Fibroblast of the aortic adventitia (primary cell): ENCODE results near the gene NRCAM. TPM values are rescaled to one million over a fixed set of nuclear protein-coding genes. Genes with fewer than 3 reads are reported as not detected.

Experiments used
- DNase-seq: peaks from one replicate; pipeline ENCODE4 v3.0.0-alpha.2; 2010; ENCODE audit warnings: low read depth
- H3K4me3 ChIP-seq: 2 replicates; pipeline ENCODE4 v1.5.1; 2011; ENCODE audit warnings: low read depth, mild to moderate bottlenecking, control low read depth, low read length, moderate library complexity
- CTCF ChIP-seq: IDR thresholded peaks from 2 replicates; pipeline ENCODE4 v1.5.1; 2011; ENCODE audit warnings: mild to moderate bottlenecking, low read length, control low read depth, inconsistent platforms; ENCODE audit not compliant: insufficient read depth
- total RNA-seq: library from RNA; depleted of rRNA; stranded (reverse); fragments of >200 nt; gene quantifications from 2 replicates; pipeline ENCODE4 v1.2.3, GENCODE V29; 2012; ENCODE audit warnings: low replicate concordance

The NRCAM gene
- total RNA-seq, 1 donor = 2.3 TPM

- peak; percentile 45 for DNase-seq
Measured at GRCh38 chr7:108270385-108271015, 185.7 kb downstream of the NRCAM start.

GRCh38 chr7:108268200-108268820 lies 187.9 kb downstream of the NRCAM start:
- no peak overlapping the region for H3K4me3 ChIP-seq
- no peak for DNase-seq
- TF ChIP-seq CTCF = no peak

More at GRCh38 chr7:108270385-108271015, 185.7 kb downstream of the NRCAM start:
- TF ChIP-seq CTCF = no peak
- H3K4me3 ChIP-seq = no peak overlapping the region

DNA sequence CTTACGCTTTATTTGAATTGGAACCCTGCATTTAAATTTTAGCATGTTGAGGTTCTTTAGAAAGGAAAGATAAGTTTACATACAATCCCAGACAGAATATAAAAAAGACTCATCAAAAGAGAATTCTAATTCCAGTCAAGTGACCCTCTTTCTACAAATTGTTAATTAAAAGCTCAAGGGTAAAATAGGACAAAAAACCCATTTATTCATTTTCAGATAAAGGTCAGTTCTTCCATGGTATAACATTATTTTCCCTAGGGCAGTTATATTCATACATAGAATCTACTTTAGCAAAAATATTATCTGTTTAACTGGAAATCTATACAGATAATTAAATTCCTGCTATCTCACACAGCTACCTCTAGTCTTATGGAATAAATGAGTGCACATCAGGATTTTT lies 188.6 kb downstream of the NRCAM start:
- no peak for TF ChIP-seq CTCF
- H3K4me3 ChIP-seq = no peak overlapping the region
- no peak for DNase-seq

DNA sequence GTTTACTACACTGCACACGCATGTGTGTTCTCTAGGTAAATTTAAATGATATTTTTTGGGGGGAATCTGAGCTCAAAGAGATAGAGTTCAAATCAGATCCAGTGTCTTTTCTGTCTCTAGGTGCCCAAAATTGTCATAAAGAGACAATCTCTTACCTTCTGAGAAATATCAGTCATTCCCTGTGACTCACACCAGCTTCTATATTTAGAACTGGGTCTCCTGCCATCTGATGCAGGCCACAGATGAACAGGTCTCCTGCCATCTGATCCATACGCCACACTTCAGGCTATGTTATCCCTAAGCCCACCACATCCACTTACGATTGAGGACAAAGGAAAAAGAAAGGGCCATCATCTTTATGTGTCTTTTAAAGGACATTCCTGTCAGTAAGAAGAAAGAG lies 189.7 kb downstream of the NRCAM start:
- TF ChIP-seq CTCF = no peak
- no peak for DNase-seq
- H3K4me3 ChIP-seq = no peak overlapping the region

GRCh38 chr7:108266035-108266434 lies 190.2 kb downstream of the NRCAM start:
- no peak overlapping the region for H3K4me3 ChIP-seq
- DNase-seq = no peak

GRCh38 chr7:108265007-108265406 lies 191.2 kb downstream of the NRCAM start:
- TF ChIP-seq CTCF = no peak

More at GRCh38 chr7:108266035-108266434, 190.2 kb downstream of the NRCAM start:
- no peak for TF ChIP-seq CTCF

More at GRCh38 chr7:108265007-108265406, 191.2 kb downstream of the NRCAM start:
- DNase-seq = no peak
- no peak overlapping the region for H3K4me3 ChIP-seq
